PFSK-1 (cell line): ENCODE results near the gene MAML2.

ENCODE experiments used
- POLR2AphosphoS5 ChIP-seq: IDR thresholded peaks from 2 replicates; pipeline ENCODE4 v1.6.1; 2012; ENCODE audit warnings: low read depth, mild to moderate bottlenecking, control low read depth, low read length, moderate library complexity
- REST ChIP-seq, 2 experiments: IDR thresholded peaks; 2 replicates each; pipeline versions ENCODE4 v1.6.1 to v1.8.0; 2011 to 2012; ENCODE audit warnings: low read depth in 2 of 2, low read length in 2 of 2, control low read depth in 1 of 2, inconsistent platforms in 1 of 2, mild to moderate bottlenecking in 1 of 2, moderate library complexity in 1 of 2; ENCODE audit not compliant: insufficient read depth in 1 of 2
- SIN3A ChIP-seq: IDR thresholded peaks from 2 replicates; pipeline ENCODE4 v1.6.1; 2012; ENCODE audit warnings: mild to moderate bottlenecking, low read length, moderate library complexity, borderline replicate concordance; ENCODE audit not compliant: insufficient read depth

GRCh38 chr11:96199563-96200025 is 143.4 kb downstream of the MAML2 start:
- no peak for TF ChIP-seq SIN3A
- TF ChIP-seq REST (IDR thresholded peaks at IDR 0.05; ENCODE audit: insufficient read depth in 1 of 2, low read depth in 2 of 2, low read length in 2 of 2) = no peak
- no peak for TF ChIP-seq POLR2AphosphoS5
